ENCODE measurements around the gene TPCN1. TPM values are rescaled to one million over a fixed set of nuclear protein-coding genes. Genes with fewer than 3 reads are reported as not detected.
A peak's percentile ranks its signal among the peaks of the same experiment; 100 is the strongest.

The TPCN1 gene
- total and polyA plus RNA-seq, 2 of the 13 experiments (the other 11 are each of a cell fraction or from before 2014, with no cell fraction given), result 8.0 to 26.8 TPM

- no peak for TF ChIP-seq HOXA9 (CRISPR knock-in tag; IDR thresholded peaks at IDR 0.05; ENCODE audit: borderline replicate concordance)
- TF ChIP-seq MIER2 (CRISPR knock-in tag; IDR thresholded peaks at IDR 0.05), result no peak
- no peak for TF ChIP-seq TBP (CRISPR knock-in tag; IDR thresholded peaks at IDR 0.05)
- TF ChIP-seq SALL1 (CRISPR knock-in tag; IDR thresholded peaks at IDR 0.05), result peak; percentile 72
- TF ChIP-seq NCOA1 (CRISPR knock-in tag; IDR thresholded peaks at IDR 0.05), result no peak
- TF ChIP-seq, protein P1, sequence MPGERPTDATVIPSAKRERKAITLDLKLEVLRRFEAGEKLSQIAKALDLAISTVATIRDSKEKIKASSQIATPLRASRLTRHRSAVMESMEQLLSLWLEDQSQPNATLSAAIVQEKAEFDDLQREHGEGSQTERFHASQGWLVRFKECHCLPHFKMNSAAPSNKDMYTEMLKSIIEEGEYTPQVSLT (CRISPR knock-in tag; IDR thresholded peaks at IDR 0.05; ENCODE audit: borderline replicate concordance, low read depth), result no peak
- TF ChIP-seq PHF21A (CRISPR knock-in tag; IDR thresholded peaks at IDR 0.05), result 0 out of 2 replicates have a peak, but pooled peaks have one; percentile 21
- no peak for TF ChIP-seq ZNF816 (CRISPR knock-in tag; IDR thresholded peaks at IDR 0.05; ENCODE audit: borderline replicate concordance)
These were observed 9.3 kb downstream of the TPCN1 start (continued) for GRCh38 chr12:113230315-113231234.

DNA sequence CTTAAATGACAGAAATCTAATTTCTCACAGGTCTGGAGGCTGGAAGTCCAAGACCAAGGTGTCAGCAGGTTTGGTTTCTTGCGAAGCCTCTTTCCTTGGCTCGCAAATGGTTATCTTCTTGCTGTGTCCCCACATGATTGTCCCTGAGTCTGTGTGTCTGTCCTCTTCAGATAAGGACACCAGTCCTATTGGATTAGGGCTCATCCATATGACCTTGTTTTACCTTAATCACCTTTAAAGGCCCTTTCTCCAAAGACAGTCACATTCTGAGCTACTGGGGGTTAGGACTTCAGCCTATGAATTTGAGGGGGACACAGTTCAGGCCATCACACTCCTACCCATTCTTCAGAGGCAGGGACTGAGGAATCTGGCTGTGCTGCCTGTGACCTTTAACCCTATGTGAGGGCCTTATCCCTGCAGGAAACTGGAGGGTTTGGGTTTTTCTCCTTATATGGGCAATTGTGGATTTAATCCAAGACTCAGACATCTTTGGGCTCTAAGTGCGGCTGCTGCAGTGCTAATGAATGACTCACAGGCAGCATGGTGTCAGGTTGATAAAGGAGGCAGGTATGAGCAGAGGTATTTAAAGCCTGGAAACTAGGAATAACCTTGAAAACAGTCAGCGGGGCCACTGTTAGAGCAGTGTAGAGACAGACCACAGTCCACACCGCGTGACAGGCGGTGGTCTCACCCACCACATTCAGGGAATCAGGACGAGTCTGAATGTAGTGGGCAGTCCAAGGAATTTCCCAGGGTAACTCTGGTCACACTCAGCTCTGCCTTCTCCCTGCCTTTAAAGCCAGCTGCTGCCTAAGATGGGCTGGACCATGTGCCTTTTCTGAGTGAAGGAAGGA, 10.2 kb downstream of the TPCN1 start:
- Histone ChIP-seq H3K9ac (ENCODE audit: insufficient read depth, low read depth, low read length) (no peak overlapping the region), H3K4me3 (replicated peaks in 1 of 3; ENCODE audit: insufficient read depth in 1 of 3, low read depth in 2 of 3, low read length in 3 of 3) (no peak overlapping the region), H4K20me1 (ENCODE audit: insufficient read depth, low read length) (no peaks in the 10 kb centered on the region), H3K27ac (ENCODE audit: extremely low read length, insufficient read depth, low read length) (peak overlapping the region; percentile 73), H2AFZ (ENCODE audit: low read length) (no peak overlapping the region), H3K27me3 (ENCODE audit: control insufficient read depth in 1 of 2, insufficient read depth in 2 of 2, low read length in 2 of 2) (no peaks in the 10 kb centered on the region), H3K36me3 (replicated peaks in 1 of 2; ENCODE audit: control insufficient read depth in 1 of 2, insufficient read depth in 2 of 2, low read length in 2 of 2) (peaks cover 7 to 11% of the 10 kb centered on the region in 2 experiments; a peak in 3 of 5 replicates), H3K4me1 (ENCODE audit: insufficient read depth, low read length) (peaks cover 67% of the 10 kb centered on the region), H3K79me2 (ENCODE audit: insufficient read depth, low read length) (no peaks in the 10 kb centered on the region), H3K4me2 (ENCODE audit: low read depth, low read length) (no peak overlapping the region), H3K9me3 (ENCODE audit: low read length) (no peaks in the 10 kb centered on the region)
- in situ Hi-C loops (cut with HindIII; ENCODE audit: extremely low pct_ligation_motif_present, low pct_unique_long_range_greater_than_20kb), result no loop called here
- 56% methylated on average over 8 of the region's 8 CpGs for WGBS (ENCODE audit: low lambda C conversion rate)
- ATAC-seq (peak; percentile 57), FAIRE-seq (peak; percentile 40), DNase-seq (ENCODE audit: low spot score) (peak; percentile 79)
- intact Hi-C loops (cut with micrococcal nuclease; ENCODE audit: unreplicated experiment), result loop anchor here (2.0 kb wide), 1 partner anchor 13 kb away; no protein-coding TSS in a partner anchor
- BruUV-seq (replicated peaks), result no TSS peak
- ChIA-PET POLR2A (interaction anchor here (1.1 to 3.7 kb wide), 13 partner anchors 8 to 46 kb away, joined by 3 to 55 read pairs (median 7); partner anchors contain the start of genes DDX54, RITA1 and TPCN1), CTCF (ENCODE audit: low intra/inter-chr PET ratio, low total read pairs) (no interaction called here)
- TF ChIP-seq ZMYM2 (CRISPR knock-in tag; IDR thresholded peaks at IDR 0.05), result peak; percentile 20; the same call in 1 of the 2 replicates
- peak; percentile 30; the same call in 1 of the 2 replicates for TF ChIP-seq PAXIP1 (CRISPR knock-in tag; conservative IDR thresholded peaks at IDR 0.05)
- TF ChIP-seq NR2C2 (CRISPR knock-in tag; IDR thresholded peaks at IDR 0.05; ENCODE audit: borderline replicate concordance), result peak; percentile 26; the same call in 1 of the 2 replicates
- TF ChIP-seq SRF (IDR thresholded peaks at IDR 0.05; ENCODE audit: low read depth, low read length), result peak; percentile 91
- TF ChIP-seq, protein P2, sequence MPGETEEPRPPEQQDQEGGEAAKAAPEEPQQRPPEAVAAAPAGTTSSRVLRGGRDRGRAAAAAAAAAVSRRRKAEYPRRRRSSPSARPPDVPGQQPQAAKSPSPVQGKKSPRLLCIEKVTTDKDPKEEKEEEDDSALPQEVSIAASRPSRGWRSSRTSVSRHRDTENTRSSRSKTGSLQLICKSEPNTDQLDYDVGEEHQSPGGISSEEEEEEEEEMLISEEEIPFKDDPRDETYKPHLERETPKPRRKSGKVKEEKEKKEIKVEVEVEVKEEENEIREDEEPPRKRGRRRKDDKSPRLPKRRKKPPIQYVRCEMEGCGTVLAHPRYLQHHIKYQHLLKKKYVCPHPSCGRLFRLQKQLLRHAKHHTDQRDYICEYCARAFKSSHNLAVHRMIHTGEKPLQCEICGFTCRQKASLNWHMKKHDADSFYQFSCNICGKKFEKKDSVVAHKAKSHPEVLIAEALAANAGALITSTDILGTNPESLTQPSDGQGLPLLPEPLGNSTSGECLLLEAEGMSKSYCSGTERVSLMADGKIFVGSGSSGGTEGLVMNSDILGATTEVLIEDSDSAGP (CRISPR knock-in tag; IDR thresholded peaks at IDR 0.05; ENCODE audit: borderline replicate concordance), result 0 out of 2 replicates have a peak, but pooled peaks have one; percentile 12
- no peak for TF ChIP-seq CREB1 (IDR thresholded peaks at IDR 0.05)
- peak; percentile 43; the same call in 1 of the 2 replicates for TF ChIP-seq CREB1 (CRISPR knock-in tag; IDR thresholded peaks at IDR 0.05)
